GM19239 (cell line): ENCODE data around the gene SORCS2.

Experiments used
- DNase-seq: peaks from one replicate; pipeline ENCODE4 v3.0.0; 2011; ENCODE audit warnings: low spot score; ENCODE audit not compliant: insufficient read length
- FAIRE-seq: peaks from 2 replicates; lab custom pipeline; 2011; peaks lifted over from hg19 to GRCh38; lab: Jason Lieb, UNC

The SORCS2 gene

GRCh38 chr4:7625071-7625470 is 432.7 kb downstream of the SORCS2 start:
- no peak for FAIRE-seq
- DNase-seq = no peak

GRCh38 chr4:7626531-7626930 is 434.2 kb downstream of the SORCS2 start:
- FAIRE-seq (no peak), DNase-seq (no peak)

- FAIRE-seq = no peak
- DNase-seq = no peak
Observed at GRCh38 chr4:7627251-7628250, 435.2 kb downstream of the SORCS2 start.

- DNase-seq (no peak), FAIRE-seq (no peak)
Observed at GRCh38 chr4:7628432-7628831, 436.1 kb downstream of the SORCS2 start.

- FAIRE-seq (no peak), DNase-seq (no peak)
Observed at GRCh38 chr4:7629501-7630254, 437.3 kb downstream of the SORCS2 start.

GRCh38 chr4:7630568-7631287 is 438.4 kb downstream of the SORCS2 start:
- DNase-seq = no peak
- no peak for FAIRE-seq

GRCh38 chr4:7631288-7632014 is 439.1 kb downstream of the SORCS2 start:
- DNase-seq = no peak
- FAIRE-seq = no peak

- no peak for FAIRE-seq
- no peak for DNase-seq
Observed at GRCh38 chr4:7632341-7632740, 440.0 kb downstream of the SORCS2 start.

GRCh38 chr4:7632971-7633370 is 440.6 kb downstream of the SORCS2 start:
- DNase-seq = no peak
- FAIRE-seq = no peak

- DNase-seq (no peak), FAIRE-seq (no peak)
Observed at GRCh38 chr4:7634661-7635251, 442.4 kb downstream of the SORCS2 start.

- no peak for FAIRE-seq
Observed at GRCh38 chr4:7635445-7636239, 443.3 kb downstream of the SORCS2 start.

GRCh38 chr4:7636240-7636508 is 443.8 kb downstream of the SORCS2 start:
- DNase-seq = no peak
- FAIRE-seq = no peak

More at GRCh38 chr4:7635445-7636239, 443.3 kb downstream of the SORCS2 start:
- no peak for DNase-seq

GRCh38 chr4:7637139-7637538 is 444.8 kb downstream of the SORCS2 start:
- FAIRE-seq (no peak), DNase-seq (no peak)

- FAIRE-seq (no peak), DNase-seq (no peak)
Observed at GRCh38 chr4:7637971-7638370, 445.6 kb downstream of the SORCS2 start.

GRCh38 chr4:7638489-7638888 is 446.2 kb downstream of the SORCS2 start:
- FAIRE-seq (no peak), DNase-seq (no peak)

- FAIRE-seq = no peak
Observed at GRCh38 chr4:7638984-7639789, 446.8 kb downstream of the SORCS2 start.

GRCh38 chr4:7640136-7640535 is 447.8 kb downstream of the SORCS2 start:
- DNase-seq (no peak), FAIRE-seq (no peak)

More at GRCh38 chr4:7638984-7639789, 446.8 kb downstream of the SORCS2 start:
- no peak for DNase-seq

- FAIRE-seq = no peak
- no peak for DNase-seq
Observed at GRCh38 chr4:7641712-7642111, 449.4 kb downstream of the SORCS2 start.
